ENCODE measurements around the gene AFAP1. TPM values are rescaled to one million over a fixed set of nuclear protein-coding genes. Genes with fewer than 3 reads are reported as not detected.

AFAP1 gene
- total and polyA plus RNA-seq, 2 donors (not counting 3 experiments of a cell fraction or from before 2014, with no cell fraction given), result 32.3 to 103 TPM

GRCh38 chr4:7800410-7800809 lies 139.3 kb downstream of the AFAP1 start:
- BruUV-seq (replicated peaks), result no TSS peak
- intact Hi-C loops (cut with micrococcal nuclease), result loop anchor here (5.0 kb wide), 1 partner anchor 608 kb away; the partner anchor contains the start of gene SORCS2
- FAIRE-seq (no peak), DNase-seq (ENCODE audit: low read depth, low spot score) (no peak)
- H3K36me3 ChIP-seq (ENCODE audit: control insufficient read depth in 2 of 2, extremely low read depth in 1 of 2, insufficient read depth in 2 of 2, low read length in 2 of 2), result peaks cover 32 to 38% of the 10 kb centered on the region in 2 experiments
- peaks cover 24% of the 10 kb centered on the region for H3K4me1 ChIP-seq (ENCODE audit: control insufficient read depth, extremely low read depth, insufficient read depth, low read length)
- no peaks in the 10 kb centered on the region for H3K27me3 ChIP-seq (ENCODE audit: control insufficient read depth in 2 of 2, insufficient read depth in 2 of 2, low read length in 2 of 2)
- dilution Hi-C loops (cut with MboI; ENCODE audit: extremely low pct_ligation_motif_present, low sequenced_read_pairs), result no loop called here
- H3K9me3 ChIP-seq (replicated peaks; ENCODE audit: control insufficient read depth, insufficient read depth, low read length), result no peaks in the 10 kb centered on the region
- H2AFZ ChIP-seq (ENCODE audit: low read depth, low read length), result no peak overlapping the region
- TF ChIP-seq JUN (IDR thresholded peaks at IDR 0.05; ENCODE audit: borderline replicate concordance, insufficient read depth, insufficient read length, low read depth) (no peak), MAX (IDR thresholded peaks at IDR 0.05; ENCODE audit: insufficient read depth, insufficient read length) (no peak), POLR2AphosphoS5 (IDR thresholded peaks at IDR 0.05; ENCODE audit: insufficient read depth, low read depth, low read length) (no peak), MYC (IDR thresholded peaks at IDR 0.05; ENCODE audit: low read depth, low read length) (no peak), FOS (IDR thresholded peaks at IDR 0.05; ENCODE audit: borderline replicate concordance, insufficient read depth, low read length) (no peak), CTCF (IDR thresholded peaks at IDR 0.05; ENCODE audit: extremely low read depth in 1 of 2, insufficient read depth in 1 of 2, low read depth in 1 of 2, low read length in 2 of 2) (no peak), GATA2 (IDR thresholded peaks at IDR 0.05; ENCODE audit: insufficient read depth, insufficient read length, low read depth, low read length) (no peak), EZH2 (IDR thresholded peaks at IDR 0.05; ENCODE audit: borderline replicate concordance, low read depth, low read length, severe bottlenecking) (no peak), POLR2A (IDR thresholded peaks at IDR 0.05; ENCODE audit: low read depth, low read length) (no peak)
- H4K20me1 ChIP-seq (replicated peaks; ENCODE audit: control insufficient read depth, extremely low read depth, insufficient read depth, low read length), result no peaks in the 10 kb centered on the region
- no peak overlapping the region for H3K9ac ChIP-seq (replicated peaks; ENCODE audit: extremely low read depth, insufficient read depth, low read length)
- H3K9me1 ChIP-seq (replicated peaks; ENCODE audit: control insufficient read depth, extremely low read depth, insufficient read depth, low read length), result no peaks in the 10 kb centered on the region
- ChIA-PET CTCF (interaction anchor here (0.6 to 2.6 kb wide), 3 partner anchors 13 to 31 kb away, joined by 3 to 16 read pairs (median 4); no protein-coding TSS in a partner anchor), POLR2A (no interaction called here)
- no peak overlapping the region for H3K4me3 ChIP-seq (replicated peaks in 1 of 3; ENCODE audit: insufficient read depth in 1 of 3, low read depth in 1 of 3, low read length in 3 of 3)
- no peak overlapping the region for H3K27ac ChIP-seq (ENCODE audit: insufficient read depth, low read depth, low read length)
- H3K79me2 ChIP-seq (ENCODE audit: control insufficient read depth, insufficient read depth, low read length), result peaks cover 44% of the 10 kb centered on the region
- H3K4me2 ChIP-seq (ENCODE audit: insufficient read depth, low read length), result no peak overlapping the region
